RPMI8226 (cell line): ENCODE measurements around the gene ATP6V0D1.
A peak's percentile ranks its signal among the peaks of the same experiment; 100 is the strongest.
"Not testable (repeated sequence)": the region's sequence is repeated elsewhere in the genome, so short reads cannot be mapped to it uniquely, and the experiment has no call there.

ENCODE experiments used
- DNase-seq: peaks from one replicate; pipeline ENCODE4 v3.0.0-alpha.2; 2015

The ATP6V0D1 gene

GRCh38 chr16:67425061-67425460 lies 55.9 kb downstream of the ATP6V0D1 start:
- DNase-seq = no peak

GRCh38 chr16:67424261-67424615 lies 56.7 kb downstream of the ATP6V0D1 start:
- no peak for DNase-seq

GRCh38 chr16:67423611-67424260 lies 57.2 kb downstream of the ATP6V0D1 start:
- DNase-seq = no peak

GRCh38 chr16:67423015-67423414 lies 57.9 kb downstream of the ATP6V0D1 start:
- DNase-seq = no peak

- DNase-seq = no peak
Measured at GRCh38 chr16:67421030-67421429, 59.9 kb downstream of the ATP6V0D1 start.

GRCh38 chr16:67419931-67420330 lies 61.0 kb downstream of the ATP6V0D1 start:
- DNase-seq = no peak

GRCh38 chr16:67419502-67419901 lies 61.5 kb downstream of the ATP6V0D1 start:
- no peak for DNase-seq

GRCh38 chr16:67417333-67418061 lies 63.5 kb downstream of the ATP6V0D1 start:
- no peak for DNase-seq

- peak; percentile 66 for DNase-seq
Measured at GRCh38 chr16:67415872-67416793, 64.8 kb downstream of the ATP6V0D1 start, which contains the start of gene ZDHHC1. Gene ZDHHC1, minus strand, starts transcription at chr16:67416477. Its CDS starts 8,702 bp downstream, at chr16:67407775.

GRCh38 chr16:67415421-67415820 lies 65.5 kb downstream of the ATP6V0D1 start:
- DNase-seq = not testable (repeated sequence)

- no peak for DNase-seq
Measured at GRCh38 chr16:67413978-67414911, 66.7 kb downstream of the ATP6V0D1 start.

GRCh38 chr16:67412294-67412693 lies 68.7 kb downstream of the ATP6V0D1 start:
- DNase-seq = no peak

- no peak for DNase-seq
Measured at GRCh38 chr16:67411339-67411738, 69.6 kb downstream of the ATP6V0D1 start.

- DNase-seq = peak; percentile 35
Measured at GRCh38 chr16:67409631-67410030, 71.3 kb downstream of the ATP6V0D1 start.

- DNase-seq = peak; percentile 51
Measured at GRCh38 chr16:67407788-67408452, 73.0 kb downstream of the ATP6V0D1 start.

- DNase-seq = no peak
Measured at GRCh38 chr16:67407176-67407787, 73.7 kb downstream of the ATP6V0D1 start.

GRCh38 chr16:67406111-67406971 lies 74.6 kb downstream of the ATP6V0D1 start:
- no peak for DNase-seq

GRCh38 chr16:67405336-67405735 lies 75.6 kb downstream of the ATP6V0D1 start:
- no peak for DNase-seq

- DNase-seq = no peak
Measured at GRCh38 chr16:67404740-67405226, 76.2 kb downstream of the ATP6V0D1 start.

GRCh38 chr16:67403976-67404555 lies 76.9 kb downstream of the ATP6V0D1 start:
- no peak for DNase-seq
